NCI-H2227 treated with DMSO at 0.1 percent for 48 hours (cell line): ENCODE measurements around the gene PKP4.
"Not testable (repeated sequence)": the region's sequence is repeated elsewhere in the genome, so short reads cannot be mapped to it uniquely, and the experiment has no call there.

Experiments
- DNase-seq: peaks from one replicate; lab custom pipeline; 2025; lab: John Stamatoyannopoulos, UW

PKP4 gene, protein sequence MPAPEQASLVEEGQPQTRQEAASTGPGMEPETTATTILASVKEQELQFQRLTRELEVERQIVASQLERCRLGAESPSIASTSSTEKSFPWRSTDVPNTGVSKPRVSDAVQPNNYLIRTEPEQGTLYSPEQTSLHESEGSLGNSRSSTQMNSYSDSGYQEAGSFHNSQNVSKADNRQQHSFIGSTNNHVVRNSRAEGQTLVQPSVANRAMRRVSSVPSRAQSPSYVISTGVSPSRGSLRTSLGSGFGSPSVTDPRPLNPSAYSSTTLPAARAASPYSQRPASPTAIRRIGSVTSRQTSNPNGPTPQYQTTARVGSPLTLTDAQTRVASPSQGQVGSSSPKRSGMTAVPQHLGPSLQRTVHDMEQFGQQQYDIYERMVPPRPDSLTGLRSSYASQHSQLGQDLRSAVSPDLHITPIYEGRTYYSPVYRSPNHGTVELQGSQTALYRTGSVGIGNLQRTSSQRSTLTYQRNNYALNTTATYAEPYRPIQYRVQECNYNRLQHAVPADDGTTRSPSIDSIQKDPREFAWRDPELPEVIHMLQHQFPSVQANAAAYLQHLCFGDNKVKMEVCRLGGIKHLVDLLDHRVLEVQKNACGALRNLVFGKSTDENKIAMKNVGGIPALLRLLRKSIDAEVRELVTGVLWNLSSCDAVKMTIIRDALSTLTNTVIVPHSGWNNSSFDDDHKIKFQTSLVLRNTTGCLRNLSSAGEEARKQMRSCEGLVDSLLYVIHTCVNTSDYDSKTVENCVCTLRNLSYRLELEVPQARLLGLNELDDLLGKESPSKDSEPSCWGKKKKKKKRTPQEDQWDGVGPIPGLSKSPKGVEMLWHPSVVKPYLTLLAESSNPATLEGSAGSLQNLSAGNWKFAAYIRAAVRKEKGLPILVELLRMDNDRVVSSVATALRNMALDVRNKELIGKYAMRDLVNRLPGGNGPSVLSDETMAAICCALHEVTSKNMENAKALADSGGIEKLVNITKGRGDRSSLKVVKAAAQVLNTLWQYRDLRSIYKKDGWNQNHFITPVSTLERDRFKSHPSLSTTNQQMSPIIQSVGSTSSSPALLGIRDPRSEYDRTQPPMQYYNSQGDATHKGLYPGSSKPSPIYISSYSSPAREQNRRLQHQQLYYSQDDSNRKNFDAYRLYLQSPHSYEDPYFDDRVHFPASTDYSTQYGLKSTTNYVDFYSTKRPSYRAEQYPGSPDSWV

DNA sequence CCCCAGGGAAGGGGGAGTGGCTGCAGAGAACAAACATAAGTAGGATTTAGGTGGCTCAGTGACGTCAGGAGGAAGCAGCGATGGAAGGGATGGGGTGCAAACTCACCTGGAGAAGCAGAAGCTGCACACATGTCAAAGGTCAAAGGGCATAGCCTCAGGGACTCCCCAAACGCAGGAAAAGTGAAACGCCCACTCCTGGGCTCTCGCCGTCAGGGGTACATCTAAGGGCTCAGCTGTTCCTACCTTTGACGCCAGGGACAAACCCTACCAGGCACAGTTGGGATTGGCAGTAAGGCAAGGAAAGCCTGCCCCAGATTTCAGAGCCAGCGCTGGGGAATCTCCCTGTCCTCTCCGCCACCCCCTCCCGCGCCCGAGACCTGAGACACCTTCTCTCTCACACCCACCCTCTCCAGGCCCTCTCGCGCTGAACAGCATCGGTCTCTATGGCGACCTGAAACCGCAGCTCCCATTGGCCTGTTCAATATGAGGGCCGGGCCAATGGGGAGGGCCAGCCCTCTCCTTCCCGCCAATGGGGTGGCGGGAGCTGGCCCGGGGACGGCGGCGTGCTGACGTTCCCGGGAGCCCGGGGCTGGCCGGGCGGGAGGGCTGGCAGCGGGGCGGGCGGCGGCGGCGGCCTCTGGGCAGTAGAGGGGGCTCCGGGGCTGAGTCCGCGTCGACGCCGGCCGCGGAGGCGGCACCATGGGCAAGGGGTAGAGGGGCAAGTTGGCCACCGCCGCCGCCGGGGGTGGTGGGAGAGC lies at the start of gene PKP4, which contains the start of gene CCDC148:
Gene PKP4 (plus strand): TSS at position 644 of the 758 bp plus-strand sequence. CDS start 76,233 bp downstream, outside the sequence.
Gene CCDC148 (minus strand): TSS at position 445 of the 758 bp plus-strand sequence. CDS start 314 bp downstream, at position 131.
- DNase-seq: peak; percentile 97

DNA sequence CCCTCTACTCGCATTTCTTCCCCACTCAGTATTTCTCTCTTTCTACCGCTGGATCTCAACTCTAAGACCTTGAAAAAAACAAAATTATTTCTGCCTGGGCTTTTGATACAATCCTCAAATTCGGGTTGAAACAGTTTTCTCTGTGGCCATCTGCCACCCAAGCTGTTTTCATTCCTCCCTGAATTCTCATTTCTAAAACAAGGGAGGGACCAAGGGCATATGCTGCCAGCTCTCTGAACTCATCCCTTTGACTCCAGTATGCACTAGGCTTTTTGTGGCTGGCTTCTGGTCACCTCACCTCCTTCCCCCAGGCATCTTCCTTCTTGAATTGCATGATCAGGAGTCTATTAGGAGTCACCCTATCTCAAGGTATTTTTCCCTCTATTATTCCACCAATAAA lies 49.7 kb upstream of the PKP4 start:
- DNase-seq: no peak

DNA sequence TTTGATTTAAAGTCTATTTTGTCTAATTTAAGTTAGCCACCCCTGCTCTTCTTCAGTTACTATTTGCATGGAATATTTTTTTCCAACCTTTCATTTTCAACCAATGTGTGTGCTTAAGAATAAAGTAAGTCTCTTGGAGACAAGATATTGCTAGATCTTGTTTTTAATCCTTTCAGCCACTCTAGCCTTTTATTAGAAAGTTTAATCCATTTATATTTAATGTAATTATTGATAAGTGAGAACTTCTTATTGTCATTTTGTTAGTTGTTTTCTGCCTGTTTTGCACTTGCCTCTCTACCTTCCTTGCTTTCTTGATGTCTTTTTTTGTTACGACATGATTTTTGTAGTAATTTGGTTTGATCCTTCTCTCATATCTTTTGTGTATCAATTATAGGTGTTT lies 46.6 kb upstream of the PKP4 start:
- no peak for DNase-seq

DNA sequence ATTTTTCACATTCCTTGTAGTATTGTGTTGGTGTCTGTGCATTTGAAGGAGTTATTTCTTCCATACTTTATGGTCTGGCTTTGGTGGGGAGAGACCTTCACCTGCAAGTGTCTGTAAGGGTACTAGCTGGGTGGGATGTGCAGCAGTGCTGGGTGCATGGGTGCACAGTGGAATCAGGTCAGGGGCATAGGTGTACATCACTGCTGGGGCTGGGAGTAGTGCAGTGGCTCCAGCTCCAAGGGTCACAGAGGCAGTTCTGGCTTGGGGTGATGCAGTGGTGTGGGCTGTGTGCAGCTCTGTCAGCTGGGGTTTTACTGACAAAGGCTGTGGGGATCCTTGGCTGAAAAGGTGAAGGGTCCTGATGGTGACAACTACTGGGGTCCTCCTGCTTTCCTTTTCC lies 45.0 kb upstream of the PKP4 start:
- DNase-seq: no peak

DNA sequence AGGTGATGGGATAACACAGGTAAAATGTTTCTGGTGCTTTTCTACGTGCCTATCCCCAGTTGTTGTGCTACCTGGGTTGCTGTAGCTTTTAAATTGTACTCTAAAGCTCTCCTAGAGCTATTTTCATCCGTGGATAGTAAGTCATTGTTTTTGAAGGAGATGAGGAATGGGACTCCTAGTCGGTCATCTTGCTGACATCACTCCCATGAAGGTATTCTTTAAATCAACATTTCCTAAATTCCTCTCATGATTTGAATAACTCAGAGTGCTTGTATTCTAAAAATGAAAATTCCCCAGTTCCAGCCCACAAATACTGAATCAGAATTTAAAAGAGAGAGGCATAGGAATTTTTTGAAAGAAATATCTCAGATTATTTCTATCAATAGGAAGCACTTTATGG lies 44.5 kb upstream of the PKP4 start:
- no peak for DNase-seq

DNA sequence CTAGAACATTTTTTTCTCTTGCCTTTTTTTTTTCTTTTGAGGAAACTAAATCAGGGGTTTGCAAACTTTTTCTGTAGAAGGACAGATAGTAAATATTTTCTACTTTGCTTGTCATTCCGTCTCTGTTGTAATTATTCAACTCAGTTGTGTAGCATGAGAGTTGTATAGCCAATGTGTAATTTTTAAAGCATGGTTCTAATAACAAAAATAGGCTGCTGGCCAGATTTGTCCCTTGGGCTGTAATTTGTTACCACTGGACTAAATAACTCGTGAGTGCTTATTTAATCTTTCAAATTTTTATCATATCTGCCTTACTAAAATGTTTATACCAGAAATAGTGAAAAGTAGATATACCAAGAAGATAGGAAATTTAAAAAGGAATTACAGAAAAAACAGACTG lies 43.2 kb upstream of the PKP4 start:
- no peak for DNase-seq

DNA sequence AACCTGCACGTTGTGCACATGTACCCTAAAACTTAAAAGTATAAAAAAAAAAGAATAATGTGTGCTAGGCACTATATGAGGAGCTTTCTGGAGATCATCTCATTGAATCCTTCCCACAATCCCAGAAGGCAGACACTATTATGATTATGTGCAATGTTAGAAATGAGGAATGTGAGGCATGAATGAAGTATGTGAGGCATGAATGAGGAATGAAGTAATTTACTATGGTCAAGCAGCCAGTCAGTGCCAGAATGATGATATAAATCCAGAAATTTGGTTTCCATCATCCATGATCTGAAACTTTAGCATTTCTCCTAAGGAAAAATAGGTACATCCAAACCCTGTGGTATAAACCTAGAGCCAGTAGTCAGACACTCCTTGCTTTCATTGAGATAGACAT lies 42.2 kb upstream of the PKP4 start:
- DNase-seq: no peak

DNA sequence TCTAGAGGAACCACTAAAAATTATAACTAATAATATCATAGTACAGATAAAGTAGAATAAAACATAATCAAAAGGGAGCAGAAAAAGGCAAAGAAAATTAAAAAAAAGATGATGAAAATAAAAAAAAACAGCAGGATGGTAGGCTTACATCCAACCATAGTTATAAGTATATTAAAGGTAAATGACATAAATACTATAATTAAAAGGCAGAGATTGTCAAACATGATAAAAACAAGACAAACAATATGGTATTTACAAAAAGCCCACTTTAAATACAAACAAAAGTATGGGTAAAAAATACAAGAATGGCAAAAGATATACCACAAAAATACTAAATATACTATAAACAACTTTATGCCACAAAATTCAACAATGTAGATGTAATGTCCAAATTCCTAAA lies 24.6 kb upstream of the PKP4 start:
- no peak for DNase-seq

DNA sequence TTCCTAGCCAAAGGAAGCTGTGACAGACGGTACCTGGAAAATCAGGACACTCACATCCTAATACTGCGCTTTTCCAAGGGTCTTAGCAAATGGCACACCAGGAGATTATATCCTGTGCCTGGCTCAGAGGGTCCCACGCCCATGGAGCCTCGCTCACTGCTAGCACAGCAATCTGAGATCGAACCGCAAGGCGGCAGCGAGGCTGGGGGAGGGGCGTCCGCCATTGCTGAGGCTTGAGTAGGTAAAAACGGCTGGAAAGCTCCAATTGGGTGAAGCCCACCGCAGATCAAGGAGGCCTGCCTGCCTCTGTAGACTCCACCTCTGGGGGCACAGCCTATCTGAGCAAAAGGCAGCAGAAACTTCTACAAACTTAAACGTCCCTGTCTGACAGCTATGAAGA lies 23.0 kb upstream of the PKP4 start:
- DNase-seq: not testable (repeated sequence)

DNA sequence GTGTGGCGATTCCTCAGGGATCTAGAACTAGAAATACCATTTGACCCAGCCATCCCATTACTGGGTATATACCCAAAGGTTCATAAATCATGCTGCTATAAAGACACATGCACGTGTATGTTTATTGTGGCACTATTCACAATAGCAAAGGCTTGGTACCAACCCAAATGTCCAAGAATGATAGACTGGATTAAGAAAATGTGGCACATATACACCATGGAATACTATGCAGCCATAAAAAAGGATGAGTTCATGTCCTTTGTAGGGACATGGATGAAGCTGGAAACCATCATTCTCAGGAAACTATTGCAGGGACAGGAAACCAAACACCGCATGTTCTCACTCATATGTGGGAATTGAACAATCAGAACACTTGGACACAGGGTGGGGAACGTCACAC lies 17.7 kb upstream of the PKP4 start:
- DNase-seq: not testable (repeated sequence)

DNA sequence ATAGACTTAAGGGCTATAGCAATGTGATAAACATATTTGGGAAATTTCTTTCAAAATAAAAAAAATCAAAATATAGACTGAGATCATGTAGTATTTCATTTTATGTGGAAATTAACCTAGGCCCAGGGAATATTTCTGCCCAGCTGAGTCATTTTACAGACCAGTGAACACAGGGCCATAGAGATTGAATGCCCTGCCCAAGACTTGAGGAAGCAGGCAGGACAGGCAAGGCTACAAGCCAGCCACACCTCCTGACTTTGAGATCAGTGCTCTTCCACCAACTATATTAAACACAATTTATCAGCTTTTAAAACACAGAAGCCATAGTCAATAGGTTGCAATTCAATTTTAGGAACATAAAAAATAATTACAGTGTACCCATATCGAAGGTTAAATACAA lies 13.1 kb upstream of the PKP4 start:
- no peak for DNase-seq

DNA sequence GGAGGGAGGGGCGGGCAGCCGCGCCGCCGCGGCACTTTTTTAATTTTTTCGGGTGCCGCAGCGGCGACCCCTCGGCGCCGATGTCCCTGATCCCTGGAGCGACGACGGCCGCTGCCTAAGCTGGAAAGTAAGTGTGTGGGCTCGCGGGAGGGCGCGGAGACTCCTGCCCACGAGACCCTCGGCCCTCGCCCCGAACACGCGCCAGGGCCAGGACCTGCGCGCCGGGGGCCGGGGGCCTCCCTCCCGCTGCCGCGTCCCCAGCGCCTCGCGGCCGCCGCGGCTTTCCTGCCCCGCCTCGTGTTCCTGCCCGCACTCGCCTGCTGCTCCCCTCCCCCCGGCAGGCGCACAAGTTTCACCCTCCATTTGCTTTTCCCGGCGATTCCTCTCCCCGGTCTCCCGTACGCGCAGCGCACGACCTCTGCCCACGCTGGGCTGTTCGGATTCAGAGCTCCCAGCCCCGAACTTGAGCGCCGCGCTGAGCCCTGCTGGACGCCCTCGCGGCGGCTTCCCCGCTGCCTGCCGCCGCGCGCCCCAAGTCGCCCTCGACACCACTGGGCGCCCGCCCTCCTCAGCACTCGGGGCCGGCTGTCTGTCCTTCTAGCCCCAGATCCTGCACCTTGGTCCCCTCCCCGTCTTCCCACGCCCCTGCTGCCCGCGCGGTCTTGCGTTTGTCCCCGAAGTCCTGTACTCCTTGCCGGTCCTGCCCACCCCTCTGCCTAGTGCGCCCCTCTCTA lies 507 bp downstream of the PKP4 start:
- DNase-seq: peak; percentile 81

DNA sequence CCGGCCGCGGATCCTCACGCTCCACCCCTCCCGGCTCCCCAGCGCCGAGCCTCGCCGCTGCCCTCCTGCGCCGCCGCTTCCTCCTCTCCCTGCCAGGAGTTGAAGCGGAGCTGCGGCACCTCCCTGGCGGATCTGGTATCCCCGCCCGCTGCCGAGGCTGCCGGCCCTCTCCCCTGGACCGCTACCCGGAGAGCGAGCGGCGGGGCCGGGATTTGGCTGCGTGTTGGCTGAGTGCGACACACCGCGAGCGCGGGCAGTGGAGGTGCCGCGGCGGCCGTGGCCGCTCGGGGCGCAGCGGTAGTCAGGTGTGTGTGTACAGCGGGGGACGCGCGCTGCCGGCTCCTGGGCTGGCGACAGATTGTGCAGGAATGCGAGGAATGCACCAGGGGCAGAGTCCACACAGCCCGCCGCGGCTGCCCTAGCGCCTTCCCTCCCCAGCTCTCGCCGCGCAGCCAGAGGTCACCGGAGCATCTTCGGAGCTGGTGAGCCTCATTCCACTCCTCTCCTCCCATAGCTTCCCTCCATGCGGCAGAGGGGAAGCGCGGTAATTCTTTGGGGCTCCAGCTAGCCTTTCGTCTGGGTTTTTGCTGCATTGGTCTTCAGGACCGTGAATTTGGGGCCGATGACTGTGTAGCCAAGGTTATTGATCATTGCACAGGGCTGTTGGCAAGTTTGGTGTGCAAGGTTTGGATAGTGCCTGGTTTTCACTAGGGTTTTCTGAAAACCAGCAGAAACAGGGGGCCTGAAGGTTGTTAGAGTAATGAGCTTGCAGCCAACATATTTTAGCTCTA lies 1.3 kb downstream of the PKP4 start:
- DNase-seq: peak; percentile 76

DNA sequence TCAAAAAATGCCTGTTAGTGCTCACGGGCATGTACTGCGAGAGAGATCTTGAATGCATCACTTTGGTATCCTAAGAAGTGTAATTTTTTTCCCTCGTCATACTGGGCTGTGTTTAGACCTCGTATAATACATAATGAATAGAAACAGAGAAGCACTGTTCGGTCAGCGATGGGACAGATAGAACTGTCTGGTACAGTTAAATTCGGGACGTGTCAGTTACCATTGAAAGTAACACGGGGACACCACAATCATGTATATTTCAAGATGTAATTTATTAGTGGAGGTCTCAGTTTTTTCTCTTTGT lies 1.8 kb downstream of the PKP4 start:
- no peak for DNase-seq

DNA sequence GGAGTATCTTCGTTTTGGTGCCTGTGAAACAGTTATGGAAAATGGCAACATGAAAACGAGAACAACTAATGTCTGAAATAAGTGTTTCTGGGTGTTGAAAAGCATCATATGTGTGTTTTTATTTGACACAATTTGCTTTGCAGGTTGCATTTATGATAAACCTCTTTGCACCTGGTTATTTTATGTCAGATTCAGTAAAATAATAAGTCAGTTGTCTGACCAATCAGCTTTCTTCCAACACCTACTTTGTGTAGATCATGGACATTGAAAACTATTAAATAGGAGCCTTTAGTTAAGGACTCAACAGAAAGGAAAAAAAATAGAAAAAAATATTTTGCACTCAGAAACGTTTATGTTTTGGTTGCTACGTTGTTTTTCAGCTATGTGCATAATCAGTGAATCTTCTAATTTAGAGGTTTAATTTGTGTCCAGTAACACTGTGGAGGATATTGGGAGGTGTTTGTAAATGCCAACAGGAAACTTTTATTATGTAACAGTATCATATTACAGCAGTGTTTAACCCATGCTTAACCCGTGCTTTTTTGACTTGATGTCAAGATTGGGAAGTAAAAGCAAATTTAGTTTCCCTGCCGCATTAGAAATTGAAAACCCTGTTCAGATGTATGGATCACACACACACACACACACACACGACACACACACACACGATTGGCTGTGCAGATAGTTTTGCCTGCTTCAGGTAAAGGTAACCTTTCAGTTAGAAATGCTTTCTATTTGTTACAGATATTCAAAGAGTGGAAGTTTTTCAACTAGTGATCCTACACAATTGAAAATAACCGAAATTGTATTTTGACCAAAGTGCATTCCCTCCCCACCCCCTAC lies 2.6 kb downstream of the PKP4 start:
- no peak for DNase-seq

DNA sequence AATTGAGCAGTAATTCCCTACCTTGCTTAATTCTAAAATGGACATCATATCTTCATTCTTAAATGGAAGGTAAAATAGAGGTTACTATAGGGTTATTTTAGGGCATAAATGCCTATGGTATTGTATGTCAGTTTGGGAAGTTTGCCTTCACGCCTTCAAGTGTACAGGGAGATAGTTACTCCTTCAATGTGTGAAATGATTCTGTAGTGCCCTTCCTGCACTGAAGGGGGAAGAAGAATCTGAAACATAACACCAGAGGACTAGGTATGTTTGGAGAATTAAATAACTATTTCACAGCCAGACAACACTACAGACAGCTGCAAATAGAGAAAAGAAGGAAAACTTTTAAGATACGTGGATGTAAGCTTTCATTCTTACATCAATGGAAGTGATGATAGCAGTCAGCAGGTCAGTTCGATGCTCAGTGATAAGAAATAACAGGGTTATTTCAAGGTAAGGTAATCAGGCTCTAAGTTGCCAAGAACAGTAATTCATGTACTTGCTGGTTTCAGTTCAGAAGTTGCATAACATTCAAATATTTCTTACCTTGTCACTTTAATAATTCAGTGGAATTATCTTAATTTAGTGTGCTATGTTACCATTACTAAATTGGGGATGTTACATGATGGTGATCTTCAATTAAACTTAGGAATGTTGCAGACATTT lies 4.0 kb downstream of the PKP4 start:
- no peak for DNase-seq

DNA sequence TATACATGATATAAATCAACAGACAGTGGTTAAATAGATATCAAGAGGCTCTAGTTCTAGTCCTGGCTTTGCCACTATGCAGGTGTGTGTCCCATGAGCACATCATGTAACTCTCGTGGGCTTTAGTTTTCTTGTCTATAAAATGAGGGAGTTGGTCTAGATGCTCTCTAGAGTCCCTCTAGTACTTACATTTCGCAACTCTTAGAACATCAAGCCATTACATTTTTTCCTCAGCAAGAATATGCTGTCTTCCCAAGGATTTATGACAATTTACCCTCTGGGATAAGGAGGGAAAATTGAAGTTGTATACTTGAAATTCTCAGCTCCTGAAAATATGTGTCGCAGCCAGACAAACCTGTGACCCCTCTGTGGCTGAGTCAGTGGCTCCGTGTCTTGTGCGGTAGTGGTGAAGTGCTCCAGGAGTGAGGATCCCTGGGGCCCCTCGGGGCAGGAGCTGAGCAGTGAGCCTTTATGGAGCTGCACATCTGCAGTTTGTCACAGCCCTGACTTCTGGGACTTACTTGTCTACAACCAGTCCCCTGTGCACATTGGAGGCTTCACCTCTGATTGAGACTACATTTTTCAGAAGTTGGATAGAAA lies 6.8 kb downstream of the PKP4 start:
- DNase-seq: no peak
